ENCODE data around the gene TMPRSS15.
"Not testable (repeated sequence)": the region's sequence is repeated elsewhere in the genome, so short reads cannot be mapped to it uniquely, and the experiment has no call there.

DNA sequence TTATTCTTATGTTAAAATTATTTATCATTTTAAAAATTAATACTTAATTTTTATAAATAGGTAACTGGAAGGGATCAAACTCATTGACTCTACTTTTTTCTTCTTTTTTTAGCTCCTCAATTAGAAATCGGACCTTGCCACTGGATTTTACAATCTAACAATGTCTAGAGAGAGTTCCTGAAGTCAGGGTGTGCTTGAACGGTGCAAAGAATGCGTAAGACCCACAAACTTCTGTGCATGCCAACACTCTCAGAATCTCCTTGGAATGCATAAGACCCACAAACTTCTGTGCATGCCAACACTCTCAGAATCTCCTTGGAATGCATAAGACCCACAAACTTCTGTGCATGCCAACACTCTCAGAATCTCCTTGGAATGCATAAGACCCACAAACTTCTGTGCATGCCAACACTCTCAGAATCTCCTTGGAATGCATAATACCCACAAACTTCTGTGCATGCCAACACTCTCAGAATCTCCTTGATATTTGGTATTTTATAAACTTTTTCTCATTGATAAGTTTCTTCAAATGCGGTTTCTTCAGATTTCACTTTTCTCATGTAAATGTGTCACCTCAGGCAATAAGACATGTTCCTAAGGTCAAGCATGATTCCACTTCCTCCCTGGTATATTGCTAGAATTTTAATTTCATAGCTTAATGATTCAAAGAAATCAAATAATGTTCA is 20.5 kb downstream of the TMPRSS15 start:
- TF ChIP-seq, protein P1, sequence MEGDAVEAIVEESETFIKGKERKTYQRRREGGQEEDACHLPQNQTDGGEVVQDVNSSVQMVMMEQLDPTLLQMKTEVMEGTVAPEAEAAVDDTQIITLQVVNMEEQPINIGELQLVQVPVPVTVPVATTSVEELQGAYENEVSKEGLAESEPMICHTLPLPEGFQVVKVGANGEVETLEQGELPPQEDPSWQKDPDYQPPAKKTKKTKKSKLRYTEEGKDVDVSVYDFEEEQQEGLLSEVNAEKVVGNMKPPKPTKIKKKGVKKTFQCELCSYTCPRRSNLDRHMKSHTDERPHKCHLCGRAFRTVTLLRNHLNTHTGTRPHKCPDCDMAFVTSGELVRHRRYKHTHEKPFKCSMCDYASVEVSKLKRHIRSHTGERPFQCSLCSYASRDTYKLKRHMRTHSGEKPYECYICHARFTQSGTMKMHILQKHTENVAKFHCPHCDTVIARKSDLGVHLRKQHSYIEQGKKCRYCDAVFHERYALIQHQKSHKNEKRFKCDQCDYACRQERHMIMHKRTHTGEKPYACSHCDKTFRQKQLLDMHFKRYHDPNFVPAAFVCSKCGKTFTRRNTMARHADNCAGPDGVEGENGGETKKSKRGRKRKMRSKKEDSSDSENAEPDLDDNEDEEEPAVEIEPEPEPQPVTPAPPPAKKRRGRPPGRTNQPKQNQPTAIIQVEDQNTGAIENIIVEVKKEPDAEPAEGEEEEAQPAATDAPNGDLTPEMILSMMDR (IDR thresholded peaks at IDR 0.05), result not testable (repeated sequence)
- TF ChIP-seq EP300, POLR2A (IDR thresholded peaks at IDR 0.05): not testable (repeated sequence)
